Mammary epithelial cell (primary cell): ENCODE results near the gene DCBLD1.

Experiments used
- EZH2 ChIP-seq: IDR thresholded peaks from 2 replicates; pipeline ENCODE4 v1.6.1; 2012; ENCODE audit warnings: low read length, inconsistent platforms, borderline replicate concordance
- TF ChIP-seq, protein P1 (sequence below), 2 donors: IDR thresholded peaks in 1 of 2; conservative IDR thresholded peaks in 1 of 2; 2 replicates each; pipeline ENCODE4 v1.5.1; 2011 to 2012; ENCODE audit warnings: inconsistent platforms in 2 of 2, low read length in 2 of 2, mild to moderate bottlenecking in 2 of 2, control low read depth in 1 of 2, low read depth in 1 of 2; ENCODE audit not compliant: insufficient read depth in 1 of 2; ENCODE audit errors: extremely low read depth in 1 of 2

DNA sequence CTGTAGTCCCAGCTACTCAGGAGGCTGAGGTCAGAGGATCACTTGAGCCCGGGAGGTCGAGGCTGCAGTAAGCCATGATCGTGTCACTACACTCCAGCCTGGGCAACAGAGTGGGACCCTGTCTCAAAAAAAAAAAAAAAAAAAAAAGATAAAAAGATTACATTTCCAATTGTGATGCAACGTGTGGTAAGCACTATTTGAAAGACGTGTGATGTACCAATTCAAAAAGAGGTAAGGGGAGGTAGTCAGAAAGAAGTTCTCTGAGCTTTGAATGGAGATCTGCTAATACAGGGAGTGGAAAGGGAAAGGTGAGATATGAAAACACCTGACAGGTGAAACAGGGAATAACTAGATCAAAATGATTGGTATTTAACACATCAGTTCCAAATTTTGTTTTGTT lies 108.0 kb downstream of the DCBLD1 start:
- TF ChIP-seq, protein P1, sequence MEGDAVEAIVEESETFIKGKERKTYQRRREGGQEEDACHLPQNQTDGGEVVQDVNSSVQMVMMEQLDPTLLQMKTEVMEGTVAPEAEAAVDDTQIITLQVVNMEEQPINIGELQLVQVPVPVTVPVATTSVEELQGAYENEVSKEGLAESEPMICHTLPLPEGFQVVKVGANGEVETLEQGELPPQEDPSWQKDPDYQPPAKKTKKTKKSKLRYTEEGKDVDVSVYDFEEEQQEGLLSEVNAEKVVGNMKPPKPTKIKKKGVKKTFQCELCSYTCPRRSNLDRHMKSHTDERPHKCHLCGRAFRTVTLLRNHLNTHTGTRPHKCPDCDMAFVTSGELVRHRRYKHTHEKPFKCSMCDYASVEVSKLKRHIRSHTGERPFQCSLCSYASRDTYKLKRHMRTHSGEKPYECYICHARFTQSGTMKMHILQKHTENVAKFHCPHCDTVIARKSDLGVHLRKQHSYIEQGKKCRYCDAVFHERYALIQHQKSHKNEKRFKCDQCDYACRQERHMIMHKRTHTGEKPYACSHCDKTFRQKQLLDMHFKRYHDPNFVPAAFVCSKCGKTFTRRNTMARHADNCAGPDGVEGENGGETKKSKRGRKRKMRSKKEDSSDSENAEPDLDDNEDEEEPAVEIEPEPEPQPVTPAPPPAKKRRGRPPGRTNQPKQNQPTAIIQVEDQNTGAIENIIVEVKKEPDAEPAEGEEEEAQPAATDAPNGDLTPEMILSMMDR (conservative IDR thresholded peaks at IDR 0.05 in 1 of 2, IDR thresholded peaks at IDR 0.05 in 1 of 2; ENCODE audit: extremely low read depth in 1 of 2, insufficient read depth in 1 of 2, low read depth in 1 of 2, low read length in 2 of 2) = no peak
- no peak for TF ChIP-seq EZH2
